ENCODE measurements around the gene LRCH2. TPM values are rescaled to one million over a fixed set of nuclear protein-coding genes. Genes with fewer than 3 reads are reported as not detected.

LRCH2 gene
- total and polyA plus RNA-seq, 2 of the 4 experiments (the other 2 are of a cell fraction), result 2.6 to 4.3 TPM

GRCh38 chrX:115236560-115236959 lies 2.7 kb upstream of the LRCH2 start:
- Histone ChIP-seq H2AFZ (replicated peaks; ENCODE audit: low read length, poor library complexity) (no peak overlapping the region), H3K4me3 (ENCODE audit: insufficient read depth, low read depth, low read length) (no peak overlapping the region), H3K4me2 (ENCODE audit: low read depth, low read length) (peak overlapping the region; percentile 62; the same call in 1 of the 2 replicates), H3K18ac (ENCODE audit: low read depth, low read length) (no peak overlapping the region), H3K23ac (ENCODE audit: low read depth, low read length) (no peak overlapping the region), H2BK15ac (ENCODE audit: low read depth, low read length) (no peak overlapping the region), H2BK20ac (ENCODE audit: low read depth, low read length) (no peak overlapping the region), H3K14ac (replicated peaks; ENCODE audit: low read depth, low read length) (no peak overlapping the region), H4K5ac (ENCODE audit: low read depth, low read length) (no peak overlapping the region), H3K9ac (ENCODE audit: low read depth, low read length) (no peak overlapping the region), H3K4ac (ENCODE audit: low read depth, low read length) (no peak overlapping the region), H3K27ac (ENCODE audit: insufficient read depth, low read length) (no peak overlapping the region), H3K9me3 (ENCODE audit: control insufficient read depth, insufficient read depth, low read length) (no peaks in the 10 kb centered on the region), H3K9me1 (ENCODE audit: insufficient read depth, low read length) (no peaks in the 10 kb centered on the region), H3K56ac (ENCODE audit: extremely low read depth, insufficient read depth, low read length) (0 out of 2 replicates have a peak overlapping the region, but pooled peaks have one; percentile 53), H3K4me1 (ENCODE audit: control insufficient read depth, insufficient read depth, low read length) (0 out of 2 replicates have a peak, but pooled peaks cover 2% of the 10 kb centered on the region), H4K8ac (ENCODE audit: low read depth in 2 of 2, low read length in 2 of 2) (no peak overlapping the region), H3K79me1 (ENCODE audit: low read depth in 1 of 2, low read length in 2 of 2) (peaks cover 0 to 7% of the 10 kb centered on the region in 2 experiments; a peak in 1 of 4 replicates), H2AK5ac (ENCODE audit: low read depth, low read length) (no peak overlapping the region), H4K20me1 (ENCODE audit: insufficient read depth, low read length) (no peaks in the 10 kb centered on the region), H2BK5ac (ENCODE audit: low read depth, low read length, poor library complexity, severe bottlenecking) (peak overlapping the region; percentile 71), H2AK9ac (replicated peaks; ENCODE audit: low read depth, low read length, poor library complexity) (no peak overlapping the region), H4K91ac (ENCODE audit: insufficient read depth, low read depth, low read length) (no peak overlapping the region), H3K36me3 (ENCODE audit: control insufficient read depth, insufficient read depth, low read length) (no peaks in the 10 kb centered on the region), H2BK120ac (ENCODE audit: low read depth, low read length) (no peak overlapping the region), H3K27me3 (ENCODE audit: control insufficient read depth, insufficient read depth, low read length) (no peaks in the 10 kb centered on the region; the same call in 1 of the 2 replicates)
- POLR2A ChIA-PET (ENCODE audit: unreplicated experiment), result no interaction called here
- intact Hi-C loops (cut with micrococcal nuclease), result no loop called here
- CTCF ChIA-PET, result interaction anchor here (1.6 kb wide), 1 partner anchor 25 kb away, joined by 7 read pairs; no protein-coding TSS in a partner anchor
- peak; percentile 59 for ATAC-seq (ENCODE audit: low read depth)
- DNase-seq, result peak; percentile 5
- TF ChIP-seq MAFK (IDR thresholded peaks at IDR 0.05; ENCODE audit: low read depth, low read length), result no peak
- dilution Hi-C loops (cut with HindIII; ENCODE audit: low sequenced_read_pairs, unreplicated experiment), result no loop called here
- in situ Hi-C loops (cut with MboI; ENCODE audit: low sequenced_read_pairs), result no loop called here
- no TSS peak for BruUV-seq (replicated peaks)
